SK-N-SH treated with all-trans-retinoic acid at 6 μM for 48 hours (cell line): ENCODE results near the gene DHH.
"Not testable (repeated sequence)": the region's sequence is repeated elsewhere in the genome, so short reads cannot be mapped to it uniquely, and the experiment has no call there.

ENCODE experiments used
- ATAC-seq: fragments of 200-7000 bp; cut with Tn5 transposase; 3 replicates; pipeline ENCODE4 v1.9.1; 2020; ENCODE audit warnings: mild to moderate bottlenecking, moderate library complexity
- BACH2 ChIP-seq: fragments of 250-450 bp; sonication (Bioruptor Pico); IDR thresholded peaks from 2 replicates; pipeline ENCODE4 v1.9.0; 2021; ENCODE audit warnings: mild to moderate bottlenecking, borderline replicate concordance
- CSDC2 ChIP-seq: fragments of 250-450 bp; sonication (Bioruptor Pico); IDR thresholded peaks from 2 replicates; pipeline ENCODE4 v1.5.0; 2020; ENCODE audit warnings: mild to moderate bottlenecking, moderate library complexity
- CSRNP3 ChIP-seq: fragments of 250-450 bp; sonication (Bioruptor Pico); IDR thresholded peaks from 2 replicates; pipeline ENCODE4 v1.5.1; 2021; ENCODE audit warnings: mild to moderate bottlenecking, moderate library complexity
- ESRRG ChIP-seq: fragments of 250-450 bp; sonication (Bioruptor Pico); IDR thresholded peaks from 2 replicates; pipeline ENCODE4 v1.6.1; 2021; ENCODE audit warnings: mild to moderate bottlenecking
- GLIS3 ChIP-seq: fragments of 250-450 bp; sonication (Bioruptor Pico); IDR thresholded peaks from 2 replicates; pipeline ENCODE4 v1.5.0; 2020; ENCODE audit warnings: mild to moderate bottlenecking, moderate library complexity
- ISL1 ChIP-seq: fragments of 250-450 bp; sonication (Bioruptor Pico); IDR thresholded peaks from 2 replicates; pipeline ENCODE4 v2.1.2; 2022; ENCODE audit warnings: mild to moderate bottlenecking, moderate library complexity
- OSR1 ChIP-seq: fragments of 250-450 bp; sonication (Bioruptor Pico); IDR thresholded peaks from 2 replicates; pipeline ENCODE4 v1.8.0; 2022; ENCODE audit warnings: moderate library complexity, mild to moderate bottlenecking, inconsistent platforms
- PPARA ChIP-seq: fragments of 250-450 bp; sonication (Bioruptor Pico); IDR thresholded peaks from 2 replicates; pipeline ENCODE4 v1.5.0; 2020; ENCODE audit warnings: mild to moderate bottlenecking, borderline replicate concordance
- RARB ChIP-seq: fragments of 250-450 bp; sonication (Bioruptor Pico); IDR thresholded peaks from 2 replicates; pipeline ENCODE4 v1.8.0; 2021; ENCODE audit warnings: mild to moderate bottlenecking, moderate library complexity
- TCF4 ChIP-seq: fragments of 250-450 bp; sonication (Bioruptor Pico); IDR thresholded peaks from 2 replicates; pipeline ENCODE4 v1.8.0; 2021; ENCODE audit warnings: mild to moderate bottlenecking, moderate library complexity, borderline replicate concordance
- TOX ChIP-seq: fragments of 250-450 bp; sonication (Bioruptor Pico); IDR thresholded peaks from 2 replicates; pipeline ENCODE4 v1.8.0; 2021; ENCODE audit warnings: mild to moderate bottlenecking, moderate library complexity, borderline replicate concordance
- TSHZ2 ChIP-seq: fragments of 250-450 bp; sonication (Bioruptor Pico); IDR thresholded peaks from 2 replicates; pipeline ENCODE4 v1.5.0; 2020; ENCODE audit warnings: mild to moderate bottlenecking, moderate library complexity
- ZC3H10 ChIP-seq: fragments of 250-450 bp; sonication (Bioruptor Pico); IDR thresholded peaks from 2 replicates; pipeline ENCODE4 v1.5.1; 2021; ENCODE audit warnings: mild to moderate bottlenecking, moderate library complexity
- ZFP30 ChIP-seq: fragments of 450-650 bp; formaldehyde crosslinking; IDR thresholded peaks from 2 replicates; pipeline ENCODE4 v1.5.0; 2022; ENCODE audit warnings: mild to moderate bottlenecking, moderate library complexity
- ZNF565 ChIP-seq: fragments of 450-650 bp; formaldehyde crosslinking; conservative IDR thresholded peaks from 2 replicates; pipeline ENCODE4 v1.5.0; 2020; ENCODE audit warnings: low read depth, mild to moderate bottlenecking, moderate library complexity
- ZNF70 ChIP-seq: fragments of 450-650 bp; formaldehyde crosslinking; IDR thresholded peaks from 2 replicates; pipeline ENCODE4 v1.5.0; 2020; ENCODE audit warnings: mild to moderate bottlenecking, moderate library complexity
- ZNF8 ChIP-seq: fragments of 450-650 bp; formaldehyde crosslinking; IDR thresholded peaks from 2 replicates; pipeline ENCODE4 v1.5.0; 2020; ENCODE audit warnings: mild to moderate bottlenecking, moderate library complexity
- TF ChIP-seq, protein P1 (sequence below): fragments of 250-450 bp; sonication (Bioruptor Pico); IDR thresholded peaks from 2 replicates; pipeline ENCODE4 v1.8.0; 2020; ENCODE audit warnings: mild to moderate bottlenecking, moderate library complexity, borderline replicate concordance
- TF ChIP-seq, protein P2 (sequence below): fragments of 250-450 bp; sonication (Bioruptor Pico); IDR thresholded peaks from 2 replicates; pipeline ENCODE4 v1.5.1; 2020; ENCODE audit warnings: low read depth, mild to moderate bottlenecking, moderate library complexity

The DHH gene

DNA sequence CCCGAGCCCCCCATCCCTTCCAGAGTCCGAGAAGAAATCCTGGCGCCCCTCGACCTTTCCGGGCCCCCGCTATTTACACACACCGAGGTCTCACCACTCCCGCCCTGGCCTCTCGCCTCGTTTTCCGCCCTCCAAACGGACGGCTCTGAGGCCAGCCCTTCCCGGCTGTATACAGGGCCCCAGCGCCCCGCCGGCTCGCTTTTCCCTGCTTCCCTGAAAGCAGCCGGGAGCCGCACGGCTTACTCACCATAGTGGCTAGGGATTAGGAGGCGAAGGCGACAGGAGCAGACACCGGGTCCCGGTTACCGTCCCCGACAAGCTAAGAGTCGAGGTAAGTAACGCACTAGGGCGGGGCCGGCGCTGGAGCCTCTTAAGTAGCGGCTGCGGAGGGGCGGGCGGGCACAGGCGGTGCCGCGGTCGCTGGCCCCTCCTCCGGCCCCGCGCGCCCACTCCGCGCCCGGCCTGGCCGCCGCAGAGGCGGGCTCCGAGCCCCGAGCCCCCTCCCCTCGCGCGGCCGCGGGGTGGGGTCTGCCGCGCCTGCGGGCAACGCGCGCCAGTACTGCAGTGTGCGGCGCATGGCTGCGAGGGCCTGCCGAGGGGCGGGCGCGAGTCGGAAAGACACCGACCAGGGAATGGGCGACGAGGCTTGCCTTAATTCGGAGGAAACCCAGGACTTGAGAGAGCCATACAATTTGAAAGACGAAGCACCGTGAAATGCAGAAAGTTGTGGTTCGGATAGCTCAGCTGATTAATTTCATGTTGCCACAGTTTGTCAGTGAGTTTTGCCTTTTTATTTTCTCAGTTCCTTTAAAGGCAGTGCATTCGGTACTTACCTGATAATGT, 36.7 kb upstream of the DHH start, which contains the start of gene TUBA1B:
Gene TUBA1B (minus strand): TSS at position 345 of the 843 bp plus-strand sequence. CDS start 95 bp downstream, at position 250.
- ATAC-seq: peak; percentile 88
- TF ChIP-seq CSRNP3 (CRISPR knock-in tag) (peak; percentile 21; the same call in 1 of the 2 replicates), GLIS3 (CRISPR knock-in tag) (0 out of 2 replicates have a peak, but pooled peaks have one; percentile 28), ESRRG (CRISPR knock-in tag) (no peak)

- ATAC-seq: peak; percentile 76
- no peak for TF ChIP-seq RARB (CRISPR knock-in tag)
- 0 out of 2 replicates have a peak, but pooled peaks have one; percentile 2 for TF ChIP-seq ZFP30 (CRISPR knock-in tag)
These were observed 35.8 kb upstream of the DHH start for GRCh38 chr12:49130151-49131050.

- no peak for TF ChIP-seq ISL1 (CRISPR knock-in tag)
- no peak for ATAC-seq
These were observed 34.9 kb upstream of the DHH start for GRCh38 chr12:49129332-49130150.

DNA sequence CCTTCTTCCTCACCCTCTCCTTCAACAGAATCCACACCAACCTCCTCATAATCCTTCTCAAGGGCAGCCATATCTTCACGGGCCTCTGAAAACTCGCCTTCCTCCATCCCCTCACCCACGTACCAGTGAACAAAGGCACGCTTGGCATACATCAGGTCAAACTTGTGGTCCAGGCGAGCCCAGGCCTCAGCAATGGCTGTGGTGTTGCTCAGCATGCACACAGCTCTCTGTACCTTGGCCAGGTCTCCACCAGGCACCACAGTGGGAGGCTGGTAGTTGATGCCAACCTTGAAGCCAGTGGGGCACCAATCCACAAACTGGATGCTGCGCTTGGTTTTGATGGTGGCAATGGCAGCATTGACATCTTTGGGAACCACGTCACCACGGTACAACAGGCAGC, 33.4 kb upstream of the DHH start:
- not testable (repeated sequence) for ATAC-seq

- TF ChIP-seq, protein P1, sequence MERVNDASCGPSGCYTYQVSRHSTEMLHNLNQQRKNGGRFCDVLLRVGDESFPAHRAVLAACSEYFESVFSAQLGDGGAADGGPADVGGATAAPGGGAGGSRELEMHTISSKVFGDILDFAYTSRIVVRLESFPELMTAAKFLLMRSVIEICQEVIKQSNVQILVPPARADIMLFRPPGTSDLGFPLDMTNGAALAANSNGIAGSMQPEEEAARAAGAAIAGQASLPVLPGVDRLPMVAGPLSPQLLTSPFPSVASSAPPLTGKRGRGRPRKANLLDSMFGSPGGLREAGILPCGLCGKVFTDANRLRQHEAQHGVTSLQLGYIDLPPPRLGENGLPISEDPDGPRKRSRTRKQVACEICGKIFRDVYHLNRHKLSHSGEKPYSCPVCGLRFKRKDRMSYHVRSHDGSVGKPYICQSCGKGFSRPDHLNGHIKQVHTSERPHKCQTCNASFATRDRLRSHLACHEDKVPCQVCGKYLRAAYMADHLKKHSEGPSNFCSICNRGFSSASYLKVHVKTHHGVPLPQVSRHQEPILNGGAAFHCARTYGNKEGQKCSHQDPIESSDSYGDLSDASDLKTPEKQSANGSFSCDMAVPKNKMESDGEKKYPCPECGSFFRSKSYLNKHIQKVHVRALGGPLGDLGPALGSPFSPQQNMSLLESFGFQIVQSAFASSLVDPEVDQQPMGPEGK (CRISPR knock-in tag): no peak
- TF ChIP-seq TOX (CRISPR knock-in tag) (no peak), PPARA (no peak), BACH2 (no peak), GLIS3 (CRISPR knock-in tag) (no peak; the same call in 1 of the 2 replicates), ZC3H10 (CRISPR knock-in tag) (no peak), CSDC2 (CRISPR knock-in tag) (no peak), ZNF8 (CRISPR knock-in tag) (no peak), TSHZ2 (CRISPR knock-in tag) (no peak), ZNF565 (CRISPR knock-in tag) (no peak), OSR1 (CRISPR knock-in tag) (no peak), CSRNP3 (CRISPR knock-in tag) (no peak), ZNF70 (no peak), TCF4 (CRISPR knock-in tag) (no peak)
- TF ChIP-seq, protein P2, sequence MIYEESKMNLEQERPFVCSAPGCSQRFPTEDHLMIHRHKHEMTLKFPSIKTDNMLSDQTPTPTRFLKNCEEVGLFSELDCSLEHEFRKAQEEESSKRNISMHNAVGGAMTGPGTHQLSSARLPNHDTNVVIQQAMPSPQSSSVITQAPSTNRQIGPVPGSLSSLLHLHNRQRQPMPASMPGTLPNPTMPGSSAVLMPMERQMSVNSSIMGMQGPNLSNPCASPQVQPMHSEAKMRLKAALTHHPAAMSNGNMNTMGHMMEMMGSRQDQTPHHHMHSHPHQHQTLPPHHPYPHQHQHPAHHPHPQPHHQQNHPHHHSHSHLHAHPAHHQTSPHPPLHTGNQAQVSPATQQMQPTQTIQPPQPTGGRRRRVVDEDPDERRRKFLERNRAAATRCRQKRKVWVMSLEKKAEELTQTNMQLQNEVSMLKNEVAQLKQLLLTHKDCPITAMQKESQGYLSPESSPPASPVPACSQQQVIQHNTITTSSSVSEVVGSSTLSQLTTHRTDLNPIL (CRISPR knock-in tag): no peak
These were observed 32.5 kb upstream of the DHH start for GRCh38 chr12:49126852-49127763.

More at GRCh38 chr12:49126852-49127763, 32.5 kb upstream of the DHH start:
- ATAC-seq: no peak
